ENCODE results near the gene DPYD. TPM values are rescaled to one million over a fixed set of nuclear protein-coding genes. Genes with fewer than 3 reads are reported as not detected.

Gene DPYD
- polyA plus RNA-seq, 1 of the 3 experiments (the other 2 are of a cell fraction), result 23.0 TPM

DNA sequence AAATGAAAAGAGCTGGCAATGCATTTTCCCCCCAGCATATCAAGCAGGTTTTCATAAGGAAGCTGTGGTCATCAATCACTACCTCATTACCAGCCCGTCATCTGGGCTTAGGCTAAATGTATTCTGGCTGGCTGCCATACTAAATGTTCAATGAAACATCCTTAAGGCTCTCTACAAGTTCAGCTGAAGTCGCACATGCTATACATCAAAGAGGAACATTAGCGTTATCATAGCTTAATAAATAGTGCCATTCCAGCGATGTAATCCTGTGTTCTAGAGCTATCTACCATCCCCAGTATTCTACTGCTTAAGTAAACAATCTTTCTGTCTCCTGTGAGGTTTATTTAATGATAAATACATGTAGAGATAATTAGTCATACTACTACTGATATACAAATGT lies 288.8 kb downstream of the DPYD start (continued):
- peak; percentile 9 for TF ChIP-seq CHD2 (IDR thresholded peaks at IDR 0.05; ENCODE audit: low read length, partially characterized antibody)

DNA sequence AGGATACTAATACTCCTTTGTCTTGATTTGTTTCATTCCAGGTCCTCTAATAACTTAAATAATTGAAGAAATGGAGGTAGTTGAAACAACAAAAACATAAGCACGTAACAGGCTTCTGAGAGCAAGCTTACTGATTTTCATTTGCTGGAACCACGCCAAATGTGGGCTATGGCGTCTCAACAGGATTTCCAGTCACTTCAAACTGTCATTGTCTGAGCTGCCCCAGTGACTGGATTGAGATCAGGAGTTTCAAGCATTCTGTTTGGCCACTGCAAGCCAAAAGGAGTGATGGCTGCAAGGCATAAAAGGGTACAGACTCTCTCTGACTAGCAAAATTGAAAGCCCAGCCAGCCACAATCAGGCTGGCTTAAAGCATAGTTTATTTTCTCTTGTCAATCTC lies 289.9 kb downstream of the DPYD start:
- POLR2A ChIA-PET, result no interaction called here
- CTCF ChIA-PET, result interaction anchor here (1.5 kb wide), 1 partner anchor 837 kb away, joined by 4 read pairs; no protein-coding TSS in a partner anchor
- no peaks in the 10 kb centered on the region; the same call in 1 of the 2 replicates for H3K79me2 ChIP-seq (ENCODE audit: insufficient read depth)

DNA sequence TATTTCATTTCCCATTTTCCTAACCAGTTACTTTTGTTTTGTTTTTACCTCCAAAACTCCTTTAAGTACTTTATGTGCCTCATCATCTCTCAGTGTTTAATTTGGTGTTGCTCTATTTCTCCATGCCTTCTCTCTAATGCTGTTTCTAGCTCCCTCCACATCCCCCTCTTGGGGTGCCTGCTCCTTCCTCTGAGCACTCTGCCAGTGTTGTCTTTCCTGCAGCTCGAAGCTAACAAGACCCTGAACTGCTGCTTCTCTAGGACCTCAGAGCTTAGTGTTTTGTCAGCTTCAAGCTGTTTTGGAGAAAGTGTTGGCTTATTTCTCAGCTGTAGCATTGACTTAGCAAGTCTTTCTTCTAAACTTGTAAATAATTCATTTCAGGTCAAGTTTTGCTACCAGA lies 290.6 kb downstream of the DPYD start:
- WGBS (ENCODE audit: low lambda C conversion rate), result 58% methylated on average over 1 of the region's 1 CpG
- ChIA-PET POLR2A (no interaction called here), CTCF (interaction anchor here (1.5 kb wide), 1 partner anchor 837 kb away, joined by 4 read pairs; no protein-coding TSS in a partner anchor)
- no peak overlapping the region for H3K4me2 ChIP-seq
- H3K36me3 ChIP-seq (replicated peaks in 1 of 2; ENCODE audit: control insufficient read depth in 1 of 2, insufficient read depth in 2 of 2, low read length in 1 of 2), result peaks cover 0 to 21% of the 10 kb centered on the region in 2 experiments
- H3K9ac ChIP-seq, result no peak overlapping the region
- no peaks in the 10 kb centered on the region for H3K27me3 ChIP-seq (ENCODE audit: insufficient read depth)
- no peaks in the 10 kb centered on the region for H3K9me2 ChIP-seq
- peaks cover 13 to 20% of the 10 kb centered on the region in 2 experiments; a peak in 3 of 4 replicates for H3K4me1 ChIP-seq (ENCODE audit: control insufficient read depth in 1 of 2, insufficient read depth in 2 of 2, low read depth in 1 of 2, low read length in 1 of 2)
- no peak overlapping the region for H3K4me3 ChIP-seq (ENCODE audit: low read depth in 2 of 2, low read length in 1 of 2)
- H3F3A ChIP-seq (replicated peaks; ENCODE audit: insufficient read depth), result peaks cover 16% of the 10 kb centered on the region
- H3K27ac ChIP-seq (ENCODE audit: low read depth in 2 of 2, low read length in 1 of 2), result peak overlapping the region in 1 of 2 experiments; percentile 90; a peak in 2 of 4 replicates
- no peaks in the 10 kb centered on the region; the same call in 1 of the 2 replicates for H3K79me2 ChIP-seq (ENCODE audit: insufficient read depth)
- no peak for DNase-seq
- no peaks in the 10 kb centered on the region for H4K20me1 ChIP-seq (ENCODE audit: insufficient read depth)
- TF ChIP-seq SMC3 (IDR thresholded peaks at IDR 0.05; ENCODE audit: low read depth, low read length), result no peak
- TF ChIP-seq, protein P1, sequence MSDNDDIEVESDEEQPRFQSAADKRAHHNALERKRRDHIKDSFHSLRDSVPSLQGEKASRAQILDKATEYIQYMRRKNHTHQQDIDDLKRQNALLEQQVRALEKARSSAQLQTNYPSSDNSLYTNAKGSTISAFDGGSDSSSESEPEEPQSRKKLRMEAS (IDR thresholded peaks at IDR 0.05; ENCODE audit: low read depth), result no peak
- TF ChIP-seq NRF1 (IDR thresholded peaks at IDR 0.05; ENCODE audit: low read depth, low read length), result no peak
- no peak for TF ChIP-seq ELF1 (IDR thresholded peaks at IDR 0.05)
- no peak for TF ChIP-seq RAD21 (IDR thresholded peaks at IDR 0.05; ENCODE audit: low read length)
- TF ChIP-seq, protein P2, sequence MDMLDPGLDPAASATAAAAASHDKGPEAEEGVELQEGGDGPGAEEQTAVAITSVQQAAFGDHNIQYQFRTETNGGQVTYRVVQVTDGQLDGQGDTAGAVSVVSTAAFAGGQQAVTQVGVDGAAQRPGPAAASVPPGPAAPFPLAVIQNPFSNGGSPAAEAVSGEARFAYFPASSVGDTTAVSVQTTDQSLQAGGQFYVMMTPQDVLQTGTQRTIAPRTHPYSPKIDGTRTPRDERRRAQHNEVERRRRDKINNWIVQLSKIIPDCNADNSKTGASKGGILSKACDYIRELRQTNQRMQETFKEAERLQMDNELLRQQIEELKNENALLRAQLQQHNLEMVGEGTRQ (IDR thresholded peaks at IDR 0.05; ENCODE audit: borderline replicate concordance, low read depth, low read length), result no peak
- TF ChIP-seq, protein P3, sequence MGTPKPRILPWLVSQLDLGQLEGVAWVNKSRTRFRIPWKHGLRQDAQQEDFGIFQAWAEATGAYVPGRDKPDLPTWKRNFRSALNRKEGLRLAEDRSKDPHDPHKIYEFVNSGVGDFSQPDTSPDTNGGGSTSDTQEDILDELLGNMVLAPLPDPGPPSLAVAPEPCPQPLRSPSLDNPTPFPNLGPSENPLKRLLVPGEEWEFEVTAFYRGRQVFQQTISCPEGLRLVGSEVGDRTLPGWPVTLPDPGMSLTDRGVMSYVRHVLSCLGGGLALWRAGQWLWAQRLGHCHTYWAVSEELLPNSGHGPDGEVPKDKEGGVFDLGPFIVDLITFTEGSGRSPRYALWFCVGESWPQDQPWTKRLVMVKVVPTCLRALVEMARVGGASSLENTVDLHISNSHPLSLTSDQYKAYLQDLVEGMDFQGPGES (IDR thresholded peaks at IDR 0.05; ENCODE audit: low read depth, low read length), result no peak
- no peak for TF ChIP-seq SIN3A (IDR thresholded peaks at IDR 0.05; ENCODE audit: borderline replicate concordance, low read depth, low read length)
- TF ChIP-seq EZH2phosphoT487 (IDR thresholded peaks at IDR 0.05; ENCODE audit: borderline replicate concordance, low read depth), result no peak
- TF ChIP-seq USF1 (IDR thresholded peaks at IDR 0.05; ENCODE audit: borderline replicate concordance, low read depth), result no peak
- no peak for TF ChIP-seq FOXM1 (IDR thresholded peaks at IDR 0.05; ENCODE audit: low read depth)
- TF ChIP-seq POLR2AphosphoS5 (IDR thresholded peaks at IDR 0.05; ENCODE audit: low read depth, low read length), result no peak
- no peak overlapping the region for H2AFZ ChIP-seq (ENCODE audit: low read depth)
- H3K9me3 ChIP-seq, result no peaks in the 10 kb centered on the region

More for the DNA sequence above, 289.9 kb downstream of the DPYD start:
- H3K4me3 ChIP-seq (ENCODE audit: low read depth in 2 of 2, low read length in 1 of 2), result no peak overlapping the region
- DNase-seq, result peak; percentile 8
- WGBS (ENCODE audit: low lambda C conversion rate), result 63% methylated on average over 3 of the region's 3 CpGs
- H3F3A ChIP-seq (replicated peaks; ENCODE audit: insufficient read depth), result peaks cover 16% of the 10 kb centered on the region
- H3K9me3 ChIP-seq, result no peaks in the 10 kb centered on the region
- peak overlapping the region in 1 of 2 experiments; percentile 90; a peak in 2 of 4 replicates for H3K27ac ChIP-seq (ENCODE audit: low read depth in 2 of 2, low read length in 1 of 2)
- H3K9ac ChIP-seq, result no peak overlapping the region
- no peaks in the 10 kb centered on the region for H3K27me3 ChIP-seq (ENCODE audit: insufficient read depth)
- no peaks in the 10 kb centered on the region for H3K9me2 ChIP-seq
- TF ChIP-seq RAD21 (IDR thresholded peaks at IDR 0.05; ENCODE audit: low read length) (peak; percentile 12; the same call in 1 of the 2 replicates), NFIC (IDR thresholded peaks at IDR 0.05; ENCODE audit: borderline replicate concordance) (peak; percentile 42; the same call in 1 of the 2 replicates), EP300 (IDR thresholded peaks at IDR 0.05; ENCODE audit: borderline replicate concordance in 1 of 2, low read depth in 1 of 2, low read length in 1 of 2) (peak in 1 of 2 experiments; percentile 50; a peak in 2 of 4 replicates), TAF1 (IDR thresholded peaks at IDR 0.05; ENCODE audit: borderline replicate concordance, low read depth, low read length) (no peak), GATA2 (CRISPR knock-in tag; IDR thresholded peaks at IDR 0.05) (0 out of 2 replicates have a peak, but pooled peaks have one; percentile 25), POLR2AphosphoS5 (IDR thresholded peaks at IDR 0.05; ENCODE audit: low read depth, low read length) (peak; percentile 21; the same call in 1 of the 2 replicates), RCOR1 (IDR thresholded peaks at IDR 0.05; ENCODE audit: low read length) (peak; percentile 29; the same call in 1 of the 2 replicates), GABPA (IDR thresholded peaks at IDR 0.05; ENCODE audit: low read depth) (no peak), CHD2 (IDR thresholded peaks at IDR 0.05; ENCODE audit: low read length, partially characterized antibody) (peak; percentile 33)
- TF ChIP-seq, protein P1 (IDR thresholded peaks at IDR 0.05; ENCODE audit: low read depth), result no peak
- H3K4me2 ChIP-seq, result no peak overlapping the region
- peaks cover 0 to 21% of the 10 kb centered on the region in 2 experiments for H3K36me3 ChIP-seq (replicated peaks in 1 of 2; ENCODE audit: control insufficient read depth in 1 of 2, insufficient read depth in 2 of 2, low read length in 1 of 2)
- H3K4me1 ChIP-seq (ENCODE audit: control insufficient read depth in 1 of 2, insufficient read depth in 2 of 2, low read depth in 1 of 2, low read length in 1 of 2), result peaks cover 13 to 20% of the 10 kb centered on the region in 2 experiments; a peak in 3 of 4 replicates
- no peak overlapping the region for H2AFZ ChIP-seq (ENCODE audit: low read depth)
- no peaks in the 10 kb centered on the region for H4K20me1 ChIP-seq (ENCODE audit: insufficient read depth)
